Karpas-422 (cell line): ENCODE data around the gene ARL6IP5. TPM values are rescaled to one million over a fixed set of nuclear protein-coding genes. Genes with fewer than 3 reads are reported as not detected.

ENCODE experiments used
- DNase-seq: peaks from one replicate; pipeline ENCODE4 v3.0.0-alpha.2; 2015
- H2AFZ ChIP-seq: fragments of 200-600 bp; sonication (generic); 2 replicates; pipeline ENCODE4 v1.6.1; 2014; ENCODE audit warnings: antibody characterized with exemption, low read length, mixed read lengths
- H3K27ac ChIP-seq: fragments of 200-600 bp; sonication (generic); 2 replicates; pipeline ENCODE4 v1.5.1; 2014; ENCODE audit warnings: mild to moderate bottlenecking, low read length, moderate library complexity
- H3K27me3 ChIP-seq: fragments of 200-600 bp; sonication (generic); 2 replicates; pipeline ENCODE4 v1.6.1; 2014; ENCODE audit warnings: low read length, mixed read lengths
- H3K36me3 ChIP-seq: fragments of 200-600 bp; sonication (generic); 2 replicates; pipeline ENCODE4 v1.6.1; 2014; ENCODE audit warnings: low read length, mixed read lengths; ENCODE audit not compliant: insufficient read depth
- H3K4me1 ChIP-seq: fragments of 200-600 bp; sonication (generic); 2 replicates; pipeline ENCODE4 v1.6.1; 2014; ENCODE audit warnings: mild to moderate bottlenecking, low read length, mixed read lengths
- H3K4me2 ChIP-seq: fragments of 200-600 bp; sonication (generic); 2 replicates; pipeline ENCODE4 v1.6.1; 2014; ENCODE audit warnings: low read length, low read depth, mild to moderate bottlenecking; ENCODE audit not compliant: poor library complexity, severe bottlenecking
- H3K4me3 ChIP-seq: fragments of 200-600 bp; sonication (generic); 2 replicates; pipeline ENCODE4 v1.5.1; 2014; ENCODE audit warnings: mild to moderate bottlenecking, antibody characterized with exemption, low read length, mixed read lengths
- H3K79me2 ChIP-seq: fragments of 200-600 bp; sonication (generic); 2 replicates; pipeline ENCODE4 v1.6.1; 2014; ENCODE audit warnings: mild to moderate bottlenecking, low read length, mixed read lengths
- H3K9ac ChIP-seq: fragments of 200-600 bp; sonication (generic); 2 replicates; pipeline ENCODE4 v1.6.0; 2014; ENCODE audit warnings: low read length
- H3K9me2 ChIP-seq: fragments of 200-600 bp; sonication (generic), shearing (Covaris generic); replicated peaks from 2 replicates; pipeline ENCODE4 v1.6.0; 2014; ENCODE audit warnings: mild to moderate bottlenecking, low read length, moderate library complexity; ENCODE audit not compliant: insufficient read depth
- H3K9me3 ChIP-seq: fragments of 300-700, 200-600 bp; sonication (generic); 2 replicates; pipeline ENCODE4 v1.6.1; 2014; ENCODE audit warnings: low read length, mixed read lengths
- H4K20me1 ChIP-seq: fragments of 200-600 bp; sonication (generic); 2 replicates; pipeline ENCODE4 v1.6.1; 2014; ENCODE audit warnings: mild to moderate bottlenecking, antibody characterized with exemption, low read length, low read depth; ENCODE audit not compliant: insufficient read depth
- total RNA-seq: library from RNA; depleted of rRNA; stranded (reverse); fragments of >200 nt; shearing (Covaris generic); gene quantifications from 2 replicates; pipeline ENCODE4 v1.2.3, GENCODE V29; 2014; ENCODE audit warnings: low replicate concordance

The ARL6IP5 gene
- total RNA-seq, 1 experiment from 2014 or later: 40.7 TPM

- no peak overlapping the region for H2AFZ ChIP-seq
- peaks cover 36% of the 10 kb centered on the region for H3K79me2 ChIP-seq
- H3K9me2 ChIP-seq: no peaks in the 10 kb centered on the region
- no peak overlapping the region for H3K4me3 ChIP-seq
- H4K20me1 ChIP-seq: no peaks in the 10 kb centered on the region
- H3K27me3 ChIP-seq: no peaks in the 10 kb centered on the region
- DNase-seq: no peak
- H3K36me3 ChIP-seq: no peaks in the 10 kb centered on the region
- H3K4me2 ChIP-seq: no peak overlapping the region
- H3K9ac ChIP-seq: no peak overlapping the region
- H3K9me3 ChIP-seq: no peaks in the 10 kb centered on the region
- H3K27ac ChIP-seq: no peak overlapping the region
- H3K4me1 ChIP-seq: peaks cover 62% of the 10 kb centered on the region
Measured at GRCh38 chr3:69090021-69090420, 5.3 kb downstream of the ARL6IP5 start.

- Histone ChIP-seq H4K20me1 (no peaks in the 10 kb centered on the region), H3K9me3 (no peaks in the 10 kb centered on the region), H3K27me3 (no peaks in the 10 kb centered on the region), H3K79me2 (peaks cover 30% of the 10 kb centered on the region), H3K4me1 (peaks cover 51% of the 10 kb centered on the region), H3K4me2 (peak overlapping the region; percentile 56), H3K27ac (peak overlapping the region; percentile 73), H3K9ac (peak overlapping the region; percentile 43), H3K4me3 (peak overlapping the region; percentile 26; the same call in 1 of the 2 replicates), H3K9me2 (no peaks in the 10 kb centered on the region), H2AFZ (peak overlapping the region; percentile 80; the same call in 1 of the 2 replicates), H3K36me3 (no peaks in the 10 kb centered on the region)
- DNase-seq: peak; percentile 43
Measured at GRCh38 chr3:69091389-69092029, 6.8 kb downstream of the ARL6IP5 start.

- no peaks in the 10 kb centered on the region for H4K20me1 ChIP-seq
- no peaks in the 10 kb centered on the region for H3K36me3 ChIP-seq
- H3K4me2 ChIP-seq: peak overlapping the region; percentile 56
- H3K79me2 ChIP-seq: peaks cover 30% of the 10 kb centered on the region
- DNase-seq: peak; percentile 78
- peaks cover 50% of the 10 kb centered on the region for H3K4me1 ChIP-seq
- H3K9me3 ChIP-seq: no peaks in the 10 kb centered on the region
- no peaks in the 10 kb centered on the region for H3K27me3 ChIP-seq
- H2AFZ ChIP-seq: peak overlapping the region; percentile 80
- peak overlapping the region; percentile 43; the same call in 1 of the 2 replicates for H3K4me3 ChIP-seq
- H3K9me2 ChIP-seq: no peaks in the 10 kb centered on the region
- peak overlapping the region; percentile 63 for H3K9ac ChIP-seq
- peak overlapping the region; percentile 73 for H3K27ac ChIP-seq
Measured at GRCh38 chr3:69092030-69092516, 7.3 kb downstream of the ARL6IP5 start.

GRCh38 chr3:69094467-69095205 is 9.9 kb downstream of the ARL6IP5 start:
- H3K4me3 ChIP-seq: no peak overlapping the region
- H3K9me3 ChIP-seq: no peaks in the 10 kb centered on the region
- H3K9me2 ChIP-seq: no peaks in the 10 kb centered on the region
- no peak overlapping the region for H3K4me2 ChIP-seq
- no peak for DNase-seq
- H3K27me3 ChIP-seq: no peaks in the 10 kb centered on the region
- H3K4me1 ChIP-seq: peaks cover 27% of the 10 kb centered on the region
- no peaks in the 10 kb centered on the region for H4K20me1 ChIP-seq
- no peak overlapping the region for H2AFZ ChIP-seq
- H3K36me3 ChIP-seq: no peaks in the 10 kb centered on the region
- H3K79me2 ChIP-seq: peaks cover 26% of the 10 kb centered on the region
- H3K9ac ChIP-seq: no peak overlapping the region
- H3K27ac ChIP-seq: no peak overlapping the region

DNA sequence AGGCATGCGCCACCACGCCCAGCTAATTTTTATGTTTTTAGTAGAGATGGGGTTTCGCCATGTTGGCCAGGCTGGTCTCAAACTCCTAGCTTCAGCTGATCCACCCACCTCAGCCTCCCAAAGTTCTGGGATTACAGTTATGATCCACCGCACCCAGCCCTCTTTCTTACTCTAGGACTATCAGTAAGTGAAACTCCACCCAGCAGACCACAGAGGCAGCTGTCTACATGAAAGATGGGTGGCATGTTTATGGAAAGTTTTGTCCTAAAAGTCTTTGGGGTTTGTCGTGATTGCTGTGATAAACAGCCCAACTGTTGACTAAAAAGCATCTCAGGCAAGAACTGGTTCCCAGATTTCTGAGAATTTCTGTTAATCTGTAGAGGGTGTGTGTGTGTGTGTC is 10.9 kb downstream of the ARL6IP5 start:
- Histone ChIP-seq H3K27me3 (no peaks in the 10 kb centered on the region), H3K9ac (no peak overlapping the region), H3K4me2 (no peak overlapping the region), H3K9me2 (no peaks in the 10 kb centered on the region), H3K79me2 (peaks cover 20% of the 10 kb centered on the region), H3K4me3 (no peak overlapping the region), H4K20me1 (no peaks in the 10 kb centered on the region), H2AFZ (no peak overlapping the region), H3K4me1 (peaks cover 23% of the 10 kb centered on the region), H3K27ac (no peak overlapping the region), H3K9me3 (no peaks in the 10 kb centered on the region), H3K36me3 (no peaks in the 10 kb centered on the region)
- DNase-seq: no peak

- no peak overlapping the region for H3K9ac ChIP-seq
- H3K36me3 ChIP-seq: no peaks in the 10 kb centered on the region
- no peaks in the 10 kb centered on the region for H4K20me1 ChIP-seq
- H3K9me2 ChIP-seq: no peaks in the 10 kb centered on the region
- no peak overlapping the region for H3K4me3 ChIP-seq
- no peaks in the 10 kb centered on the region for H3K9me3 ChIP-seq
- H3K27me3 ChIP-seq: no peaks in the 10 kb centered on the region
- H3K4me1 ChIP-seq: peaks cover 21% of the 10 kb centered on the region
- DNase-seq: no peak
- peaks cover 19% of the 10 kb centered on the region; the same call in 1 of the 2 replicates for H3K79me2 ChIP-seq
- H3K4me2 ChIP-seq: no peak overlapping the region
- H2AFZ ChIP-seq: no peak overlapping the region
- no peak overlapping the region for H3K27ac ChIP-seq
Measured at GRCh38 chr3:69096299-69096698, 11.6 kb downstream of the ARL6IP5 start.

- no peak overlapping the region for H3K4me3 ChIP-seq
- no peaks in the 10 kb centered on the region for H3K27me3 ChIP-seq
- H4K20me1 ChIP-seq: no peaks in the 10 kb centered on the region
- H3K9me2 ChIP-seq: no peaks in the 10 kb centered on the region
- no peak overlapping the region for H3K9ac ChIP-seq
- no peak overlapping the region for H3K27ac ChIP-seq
- H3K4me1 ChIP-seq: peaks cover 9% of the 10 kb centered on the region
- H3K9me3 ChIP-seq: no peaks in the 10 kb centered on the region
- no peaks in the 10 kb centered on the region for H3K36me3 ChIP-seq
- H2AFZ ChIP-seq: no peak overlapping the region
- DNase-seq: no peak
- H3K4me2 ChIP-seq: no peak overlapping the region
- H3K79me2 ChIP-seq: peaks cover 19% of the 10 kb centered on the region; the same call in 1 of the 2 replicates
Measured at GRCh38 chr3:69097407-69098086, 12.8 kb downstream of the ARL6IP5 start.

GRCh38 chr3:69099576-69099975 is 14.8 kb downstream of the ARL6IP5 start:
- no peak for DNase-seq
- no peak overlapping the region for H3K4me3 ChIP-seq
- H3K9me2 ChIP-seq: no peaks in the 10 kb centered on the region
- no peaks in the 10 kb centered on the region for H3K4me1 ChIP-seq
- no peak overlapping the region for H3K4me2 ChIP-seq
- peaks cover 11% of the 10 kb centered on the region; the same call in 1 of the 2 replicates for H3K79me2 ChIP-seq
- no peak overlapping the region for H3K27ac ChIP-seq
- no peaks in the 10 kb centered on the region for H4K20me1 ChIP-seq
- no peak overlapping the region for H3K9ac ChIP-seq
- H3K27me3 ChIP-seq: no peaks in the 10 kb centered on the region
- H2AFZ ChIP-seq: no peak overlapping the region
- H3K9me3 ChIP-seq: no peaks in the 10 kb centered on the region
- H3K36me3 ChIP-seq: 0 out of 2 replicates have a peak, but pooled peaks cover 5% of the 10 kb centered on the region
